ENCODE measurements around the gene DRAXIN.

The DRAXIN gene

DNA sequence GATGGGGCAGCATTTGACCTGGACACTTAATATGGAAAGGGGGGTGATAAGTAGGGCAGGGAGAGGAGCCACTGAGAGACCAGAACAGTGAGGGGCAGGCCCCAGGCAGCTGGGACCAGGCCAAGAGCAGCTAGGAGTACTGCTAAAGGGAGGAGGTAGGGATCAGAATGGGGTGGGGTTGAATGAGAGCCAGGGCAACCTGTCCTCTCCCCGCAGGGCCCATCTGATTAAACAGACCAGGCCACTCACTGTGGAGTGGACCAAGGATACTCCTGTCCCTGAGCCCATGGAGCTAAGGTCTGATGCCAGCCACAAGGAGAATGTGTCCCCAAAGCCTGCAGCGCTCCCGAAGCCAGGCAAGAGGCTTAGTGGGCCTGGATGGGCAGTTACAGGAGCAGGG is 72.6 kb downstream of the DRAXIN start:
- H3K9ac ChIP-seq: no peak overlapping the region
- no peak overlapping the region for H3K4me2 ChIP-seq
- H3K4me3 ChIP-seq: no peak overlapping the region
- no peak overlapping the region for H3K27ac ChIP-seq
- no peaks in the 10 kb centered on the region for H3K9me3 ChIP-seq
- peaks cover 13% of the 10 kb centered on the region for H3K4me1 ChIP-seq
- H4K20me1 ChIP-seq: no peaks in the 10 kb centered on the region
- TF ChIP-seq Cebpa-rat (IDR thresholded peaks at IDR 0.05): no peak
- H3K27me3 ChIP-seq: 0 out of 2 replicates have a peak, but pooled peaks cover 4% of the 10 kb centered on the region
- no peaks in the 10 kb centered on the region for H3K36me3 ChIP-seq

DNA sequence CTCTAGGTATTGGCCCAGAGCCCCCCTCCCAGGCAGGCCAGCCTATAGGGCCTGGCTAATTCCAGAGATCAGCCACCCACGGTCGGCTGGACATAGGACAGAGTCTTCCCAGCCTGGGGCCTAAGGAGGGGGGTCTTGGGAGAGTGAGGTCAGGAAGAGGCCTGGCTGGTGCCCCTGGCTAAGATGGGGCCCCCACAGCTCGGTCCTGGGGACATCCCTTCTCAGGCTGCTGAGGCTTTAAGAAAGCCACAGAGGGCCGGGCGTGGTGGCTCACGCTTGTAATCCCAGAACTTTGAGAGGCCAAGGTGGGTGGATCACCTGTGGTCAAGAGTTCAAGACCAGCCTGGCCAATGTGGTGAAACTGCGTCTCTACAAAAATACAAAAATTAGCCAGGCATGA is 73.0 kb downstream of the DRAXIN start:
- Histone ChIP-seq H3K27ac (no peak overlapping the region), H3K4me3 (no peak overlapping the region), H3K36me3 (no peaks in the 10 kb centered on the region), H3K9me3 (no peaks in the 10 kb centered on the region), H3K4me2 (no peak overlapping the region), H3K9ac (no peak overlapping the region), H3K4me1 (peaks cover 17% of the 10 kb centered on the region), H4K20me1 (no peaks in the 10 kb centered on the region), H3K27me3 (0 out of 2 replicates have a peak, but pooled peaks cover 4% of the 10 kb centered on the region)
- TF ChIP-seq Cebpa-rat (IDR thresholded peaks at IDR 0.05): no peak

DNA sequence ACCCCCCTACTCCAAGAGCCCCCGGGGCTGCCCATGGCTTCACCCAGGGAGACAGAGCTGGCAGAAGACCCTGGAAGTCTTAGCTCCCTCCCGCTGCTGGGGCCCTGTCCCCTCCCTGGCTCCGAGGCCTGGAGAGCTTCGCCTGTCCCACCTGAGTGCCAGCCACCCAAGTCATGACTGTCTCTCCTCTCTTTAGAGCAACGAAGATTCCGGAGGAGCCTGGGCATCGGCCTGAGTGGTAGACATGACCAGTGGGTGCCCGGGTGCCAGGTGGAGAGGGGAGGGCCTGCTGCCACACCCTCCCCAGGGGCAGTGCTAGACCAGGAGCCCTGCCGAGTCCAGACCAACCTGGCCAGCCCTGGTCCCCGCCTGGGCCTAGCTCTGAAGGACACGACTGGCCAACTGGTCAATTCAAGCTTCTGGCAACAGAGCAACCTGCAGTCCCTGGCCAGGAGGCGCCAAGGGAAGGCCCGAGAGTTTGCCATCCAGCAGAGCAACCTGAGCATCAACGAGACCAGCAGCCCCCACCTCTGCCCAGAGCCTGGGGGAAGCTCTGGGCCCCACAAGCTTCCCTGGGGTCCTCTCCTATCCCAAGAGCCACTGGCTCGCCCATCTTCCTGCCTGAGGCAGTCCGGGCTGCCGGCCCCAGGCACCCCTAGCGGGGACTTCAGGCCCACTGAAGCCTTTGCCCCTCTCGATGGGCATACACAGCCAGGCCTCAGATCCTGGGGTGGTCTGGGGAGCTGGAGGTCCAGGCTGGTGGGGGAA is 74.3 kb downstream of the DRAXIN start:
- no peak for TF ChIP-seq Cebpa-rat (IDR thresholded peaks at IDR 0.05)
- Histone ChIP-seq H3K9ac (no peak overlapping the region), H3K4me2 (no peak overlapping the region), H3K9me3 (no peaks in the 10 kb centered on the region), H4K20me1 (no peaks in the 10 kb centered on the region), H3K4me1 (peaks cover 17% of the 10 kb centered on the region), H3K27me3 (0 out of 2 replicates have a peak, but pooled peaks cover 4% of the 10 kb centered on the region), H3K27ac (no peak overlapping the region), H3K4me3 (no peak overlapping the region), H3K36me3 (no peaks in the 10 kb centered on the region)

DNA sequence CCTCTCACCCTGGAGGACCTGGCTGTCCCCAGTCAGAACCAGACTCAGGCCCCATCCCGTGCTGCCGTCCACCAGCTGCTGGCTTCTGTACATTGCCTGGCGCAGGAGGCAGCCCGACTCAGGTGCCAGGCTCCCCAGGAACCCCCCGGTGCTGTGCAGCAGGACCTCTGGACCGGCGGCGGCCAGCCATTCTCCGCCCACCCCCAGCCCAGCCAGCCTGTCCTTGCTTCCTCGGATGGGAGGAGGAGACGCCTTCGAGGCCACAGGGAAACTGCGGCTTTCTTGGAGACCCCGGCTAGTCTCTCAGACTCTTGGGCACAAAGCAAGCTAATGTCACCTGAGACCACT is 74.9 kb downstream of the DRAXIN start:
- no peak overlapping the region for H3K4me2 ChIP-seq
- no peak for TF ChIP-seq Cebpa-rat (IDR thresholded peaks at IDR 0.05)
- H3K27ac ChIP-seq: no peak overlapping the region
- peaks cover 17% of the 10 kb centered on the region for H3K4me1 ChIP-seq
- no peaks in the 10 kb centered on the region for H3K9me3 ChIP-seq
- no peaks in the 10 kb centered on the region for H4K20me1 ChIP-seq
- no peak overlapping the region for H3K9ac ChIP-seq
- H3K27me3 ChIP-seq: 0 out of 2 replicates have a peak, but pooled peaks cover 4% of the 10 kb centered on the region
- H3K36me3 ChIP-seq: no peaks in the 10 kb centered on the region
- H3K4me3 ChIP-seq: no peak overlapping the region

DNA sequence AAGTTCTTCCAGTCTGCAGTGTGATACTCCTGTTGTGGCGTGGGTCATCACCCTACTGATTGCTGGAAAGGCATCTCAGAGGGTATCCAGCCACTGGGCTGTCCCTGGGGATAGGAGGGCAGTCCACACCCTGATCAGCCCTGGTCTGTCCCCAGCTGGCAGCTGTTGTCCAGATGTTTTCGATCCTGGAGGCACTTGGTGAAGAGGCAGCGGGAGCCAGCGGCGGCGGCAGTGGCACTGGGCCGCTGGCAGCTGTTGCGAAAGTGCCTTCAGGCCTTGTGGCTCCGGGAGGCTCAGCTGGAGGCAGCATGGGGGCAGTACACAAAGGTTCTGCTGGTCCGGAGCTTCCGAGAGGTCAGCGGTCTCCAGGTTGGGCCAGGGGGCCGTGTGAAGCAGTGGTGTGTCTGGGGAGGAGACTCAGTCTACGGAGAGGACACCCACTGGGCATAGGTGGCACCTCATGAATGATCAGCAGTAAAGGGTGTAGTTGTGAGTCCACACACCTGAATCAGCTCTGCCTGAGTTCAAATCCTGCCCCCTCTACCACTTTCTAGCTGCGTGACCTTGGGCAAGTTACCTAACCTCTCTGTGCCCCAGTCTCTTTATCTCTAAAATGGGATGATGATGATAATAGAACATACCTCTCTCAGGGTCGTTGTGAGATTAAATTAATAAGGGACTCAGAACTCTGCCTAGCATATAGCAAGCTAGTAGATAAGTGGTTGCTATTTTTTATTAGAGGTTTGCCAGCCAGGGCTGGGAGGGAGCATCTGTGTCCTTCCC is 76.6 kb downstream of the DRAXIN start:
- no peak for TF ChIP-seq Cebpa-rat (IDR thresholded peaks at IDR 0.05)
- Histone ChIP-seq H3K27ac (no peak overlapping the region), H3K4me3 (no peak overlapping the region), H3K36me3 (no peaks in the 10 kb centered on the region), H4K20me1 (no peaks in the 10 kb centered on the region), H3K9ac (no peak overlapping the region), H3K9me3 (no peaks in the 10 kb centered on the region), H3K27me3 (no peaks in the 10 kb centered on the region), H3K4me1 (peaks cover 21% of the 10 kb centered on the region), H3K4me2 (no peak overlapping the region)

DNA sequence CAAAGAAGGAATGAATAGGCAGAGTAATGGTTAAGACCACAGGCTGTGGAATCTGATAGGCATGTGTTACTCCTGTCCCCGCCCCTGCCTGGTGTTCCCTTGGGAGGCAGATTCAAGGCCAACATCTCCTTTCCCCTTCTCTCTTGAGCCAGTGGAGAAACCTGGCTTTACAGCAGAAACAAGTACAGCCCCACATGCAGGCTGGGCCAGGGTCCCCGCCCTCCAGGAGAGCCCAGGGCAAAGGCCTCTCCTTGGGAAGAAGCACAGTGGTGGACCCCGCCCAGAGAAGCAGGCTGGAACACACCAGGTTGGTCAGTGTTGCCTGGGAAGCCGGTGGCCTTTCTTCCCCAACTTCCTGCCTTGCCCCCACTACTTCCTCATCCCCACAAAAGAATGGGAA is 77.3 kb downstream of the DRAXIN start:
- Histone ChIP-seq H3K9ac (no peak overlapping the region), H3K27me3 (no peaks in the 10 kb centered on the region), H3K4me3 (no peak overlapping the region), H3K27ac (no peak overlapping the region), H3K4me2 (peak overlapping the region; percentile 16), H4K20me1 (no peaks in the 10 kb centered on the region), H3K4me1 (peaks cover 21% of the 10 kb centered on the region), H3K36me3 (no peaks in the 10 kb centered on the region), H3K9me3 (no peaks in the 10 kb centered on the region)
- TF ChIP-seq Cebpa-rat (IDR thresholded peaks at IDR 0.05): no peak

DNA sequence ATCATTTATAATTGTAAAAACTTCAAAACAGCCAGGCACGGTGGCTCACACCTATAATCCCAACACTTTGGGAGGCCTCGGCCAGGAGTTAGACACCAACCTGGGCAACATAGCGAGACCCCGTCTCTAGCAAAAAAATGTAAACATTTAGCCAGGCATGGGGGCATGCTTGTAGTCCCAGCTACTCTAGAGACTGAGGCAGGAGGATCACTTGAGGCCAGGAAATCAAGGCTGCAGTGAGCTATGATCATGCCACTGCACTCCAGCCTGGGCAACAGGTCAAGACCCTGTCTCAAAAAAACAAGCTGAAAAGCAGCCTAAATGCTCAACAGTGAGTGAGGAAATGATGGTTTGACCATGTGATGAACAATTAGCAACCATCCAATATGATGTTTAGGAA is 77.8 kb downstream of the DRAXIN start:
- no peaks in the 10 kb centered on the region for H4K20me1 ChIP-seq
- no peaks in the 10 kb centered on the region for H3K36me3 ChIP-seq
- no peak overlapping the region for H3K4me3 ChIP-seq
- peaks cover 21% of the 10 kb centered on the region for H3K4me1 ChIP-seq
- H3K9ac ChIP-seq: no peak overlapping the region
- peak overlapping the region; percentile 16 for H3K4me2 ChIP-seq
- TF ChIP-seq Cebpa-rat (IDR thresholded peaks at IDR 0.05): no peak
- no peak overlapping the region for H3K27ac ChIP-seq
- no peaks in the 10 kb centered on the region for H3K27me3 ChIP-seq
- H3K9me3 ChIP-seq: no peaks in the 10 kb centered on the region

DNA sequence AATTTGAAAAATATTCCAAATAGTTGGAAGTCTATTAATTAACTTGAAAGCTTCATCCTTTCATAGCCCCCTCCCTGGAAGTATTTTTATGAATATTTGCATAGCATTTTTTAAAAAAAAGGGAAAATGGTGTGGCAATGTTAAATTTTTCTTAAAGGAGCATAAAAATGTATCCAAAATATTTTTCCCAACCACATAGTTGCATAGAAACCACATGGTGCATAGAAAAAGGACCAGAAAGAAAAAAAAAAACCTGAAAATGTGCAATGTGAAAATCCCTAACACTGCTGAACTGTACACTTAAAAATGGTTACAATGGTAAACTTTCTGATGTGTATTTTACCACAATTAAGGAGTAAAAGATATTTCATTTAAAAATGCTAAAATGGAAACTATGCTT is 78.5 kb downstream of the DRAXIN start:
- peaks cover 21% of the 10 kb centered on the region for H3K4me1 ChIP-seq
- no peak overlapping the region for H3K4me3 ChIP-seq
- no peaks in the 10 kb centered on the region for H3K36me3 ChIP-seq
- H3K27me3 ChIP-seq: no peaks in the 10 kb centered on the region
- TF ChIP-seq Cebpa-rat (IDR thresholded peaks at IDR 0.05): no peak
- H3K4me2 ChIP-seq: no peak overlapping the region
- H4K20me1 ChIP-seq: no peaks in the 10 kb centered on the region
- H3K27ac ChIP-seq: no peak overlapping the region
- no peaks in the 10 kb centered on the region for H3K9me3 ChIP-seq
- no peak overlapping the region for H3K9ac ChIP-seq

DNA sequence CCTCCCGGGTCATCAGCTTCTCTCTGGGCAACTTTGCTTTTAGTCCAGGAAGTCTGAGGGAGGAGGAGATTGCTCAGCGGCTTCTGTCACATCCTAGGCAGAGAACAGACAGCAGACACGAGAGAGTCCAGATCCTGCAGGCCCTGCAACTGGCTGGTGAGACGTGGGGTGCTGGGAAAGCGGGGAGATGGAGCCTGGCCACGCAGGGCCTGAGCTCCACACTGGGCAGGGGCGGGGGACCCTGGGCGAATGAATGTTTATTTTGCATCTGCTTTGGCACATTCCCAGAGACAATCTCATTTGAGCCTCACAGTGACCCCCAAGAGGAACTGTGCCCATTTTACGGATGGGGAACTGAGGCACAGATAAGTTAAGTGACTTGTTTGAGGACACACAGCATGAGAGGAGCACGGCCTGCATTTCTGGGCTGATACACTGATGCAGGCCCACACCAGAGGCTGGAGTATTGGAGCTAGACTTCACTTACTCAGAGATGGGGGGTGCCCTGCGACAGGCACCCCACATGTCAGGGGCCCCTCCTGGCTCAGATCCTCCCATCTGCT is 80.1 kb downstream of the DRAXIN start:
- H3K9ac ChIP-seq: no peak overlapping the region
- H3K9me3 ChIP-seq: no peaks in the 10 kb centered on the region
- 0 out of 2 replicates have a peak overlapping the region, but pooled peaks have one; percentile 30 for H3K27ac ChIP-seq
- peaks cover 21% of the 10 kb centered on the region for H3K4me1 ChIP-seq
- H3K4me3 ChIP-seq: no peak overlapping the region
- peak overlapping the region; percentile 30; the same call in 1 of the 2 replicates for H3K4me2 ChIP-seq
- H4K20me1 ChIP-seq: no peaks in the 10 kb centered on the region
- no peaks in the 10 kb centered on the region for H3K36me3 ChIP-seq
- no peak for TF ChIP-seq Cebpa-rat (IDR thresholded peaks at IDR 0.05)
- H3K27me3 ChIP-seq: no peaks in the 10 kb centered on the region

DNA sequence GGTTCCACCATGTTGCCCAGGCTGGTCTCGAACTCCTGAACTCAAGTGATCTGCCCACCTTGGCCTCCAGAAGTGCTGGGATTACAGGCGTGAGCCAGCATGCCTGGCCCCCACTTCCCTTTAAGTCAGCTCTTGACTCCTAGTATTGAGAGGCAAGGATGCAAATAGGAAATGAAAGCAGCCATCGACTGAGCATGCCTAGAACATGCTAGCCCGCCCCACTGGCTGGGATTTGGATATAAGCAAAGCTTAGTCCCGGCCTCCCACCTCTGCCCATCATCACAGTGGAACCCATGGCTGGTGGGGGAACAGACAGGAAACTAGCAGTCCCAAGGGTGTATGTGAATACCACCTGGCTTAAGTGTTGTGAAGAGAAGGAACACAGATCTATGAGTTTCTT is 80.9 kb downstream of the DRAXIN start:
- H3K27ac ChIP-seq: 0 out of 2 replicates have a peak overlapping the region, but pooled peaks have one; percentile 30
- peak overlapping the region; percentile 30 for H3K4me2 ChIP-seq

More for the DNA sequence above, 80.9 kb downstream of the DRAXIN start:
- Histone ChIP-seq H3K36me3 (no peaks in the 10 kb centered on the region), H3K9me3 (no peaks in the 10 kb centered on the region), H3K27me3 (no peaks in the 10 kb centered on the region), H3K4me3 (no peak overlapping the region), H4K20me1 (no peaks in the 10 kb centered on the region), H3K4me1 (peaks cover 21% of the 10 kb centered on the region), H3K9ac (no peak overlapping the region)
- TF ChIP-seq Cebpa-rat (IDR thresholded peaks at IDR 0.05): no peak

Measured in BLaER1 (cell line).